Measurements from ENCODE around the gene LHFPL4. TPM values are rescaled to one million over a fixed set of nuclear protein-coding genes. Genes with fewer than 3 reads are reported as not detected.

The LHFPL4 gene
- total RNA-seq, 1 experiment from 2014 or later = not detected

DNA sequence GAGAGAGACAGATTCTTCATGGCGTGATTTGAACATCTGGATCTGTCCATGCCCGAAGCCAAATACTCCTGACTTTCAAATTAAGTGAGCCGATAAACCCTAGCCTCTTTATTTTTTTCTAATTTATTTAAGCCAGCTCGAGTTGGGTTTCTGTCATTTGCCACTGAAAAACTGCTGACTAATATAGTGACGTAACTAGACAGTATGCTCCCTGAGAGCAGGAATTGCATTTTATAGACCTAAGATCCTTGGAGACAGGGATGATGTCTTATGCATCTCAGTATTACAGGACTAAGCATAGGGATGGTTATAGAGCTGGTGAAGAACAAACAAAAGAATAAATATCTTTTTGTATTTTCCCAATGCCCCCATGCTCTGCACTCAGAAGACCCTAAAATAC lies 4.6 kb downstream of the LHFPL4 start:
- Mint-ChIP-seq H3K4me1 (ENCODE audit: low read depth, unreplicated experiment) (no peaks in the 10 kb centered on the region), H3K9me3 (ENCODE audit: unreplicated experiment) (no peaks in the 10 kb centered on the region), H3K27me3 (ENCODE audit: insufficient read depth, unreplicated experiment) (peaks cover 16% of the 10 kb centered on the region), H3K4me3 (ENCODE audit: unreplicated experiment) (no peak overlapping the region), H3K36me3 (ENCODE audit: insufficient read depth, unreplicated experiment) (no peaks in the 10 kb centered on the region), H3K27ac (ENCODE audit: unreplicated experiment) (no peak overlapping the region)
- DNase-seq = no peak
- Histone ChIP-seq H3K9me3 (no peaks in the 10 kb centered on the region), H3K27me3 (replicated peaks; ENCODE audit: control insufficient read depth, insufficient read depth, low read length) (no peaks in the 10 kb centered on the region), H3K4me3 (ENCODE audit: low read depth, low read length) (no peak overlapping the region), H3K4me1 (no peaks in the 10 kb centered on the region), H3K36me3 (ENCODE audit: control insufficient read depth, insufficient read depth, low read length) (no peaks in the 10 kb centered on the region)
- ChIA-PET CTCF (no interaction called here), POLR2A (no interaction called here)
- TF ChIP-seq, protein P1, sequence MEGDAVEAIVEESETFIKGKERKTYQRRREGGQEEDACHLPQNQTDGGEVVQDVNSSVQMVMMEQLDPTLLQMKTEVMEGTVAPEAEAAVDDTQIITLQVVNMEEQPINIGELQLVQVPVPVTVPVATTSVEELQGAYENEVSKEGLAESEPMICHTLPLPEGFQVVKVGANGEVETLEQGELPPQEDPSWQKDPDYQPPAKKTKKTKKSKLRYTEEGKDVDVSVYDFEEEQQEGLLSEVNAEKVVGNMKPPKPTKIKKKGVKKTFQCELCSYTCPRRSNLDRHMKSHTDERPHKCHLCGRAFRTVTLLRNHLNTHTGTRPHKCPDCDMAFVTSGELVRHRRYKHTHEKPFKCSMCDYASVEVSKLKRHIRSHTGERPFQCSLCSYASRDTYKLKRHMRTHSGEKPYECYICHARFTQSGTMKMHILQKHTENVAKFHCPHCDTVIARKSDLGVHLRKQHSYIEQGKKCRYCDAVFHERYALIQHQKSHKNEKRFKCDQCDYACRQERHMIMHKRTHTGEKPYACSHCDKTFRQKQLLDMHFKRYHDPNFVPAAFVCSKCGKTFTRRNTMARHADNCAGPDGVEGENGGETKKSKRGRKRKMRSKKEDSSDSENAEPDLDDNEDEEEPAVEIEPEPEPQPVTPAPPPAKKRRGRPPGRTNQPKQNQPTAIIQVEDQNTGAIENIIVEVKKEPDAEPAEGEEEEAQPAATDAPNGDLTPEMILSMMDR (IDR thresholded peaks at IDR 0.05; ENCODE audit: insufficient read depth in 1 of 2, low read depth in 1 of 2, low read length in 1 of 2, severe bottlenecking in 1 of 2, unreplicated experiment in 1 of 2) = no peak
- no TSS peak for BruUV-seq (replicated peaks)
- intact Hi-C loops (cut with micrococcal nuclease; ENCODE audit: unreplicated experiment) = no loop called here

DNA sequence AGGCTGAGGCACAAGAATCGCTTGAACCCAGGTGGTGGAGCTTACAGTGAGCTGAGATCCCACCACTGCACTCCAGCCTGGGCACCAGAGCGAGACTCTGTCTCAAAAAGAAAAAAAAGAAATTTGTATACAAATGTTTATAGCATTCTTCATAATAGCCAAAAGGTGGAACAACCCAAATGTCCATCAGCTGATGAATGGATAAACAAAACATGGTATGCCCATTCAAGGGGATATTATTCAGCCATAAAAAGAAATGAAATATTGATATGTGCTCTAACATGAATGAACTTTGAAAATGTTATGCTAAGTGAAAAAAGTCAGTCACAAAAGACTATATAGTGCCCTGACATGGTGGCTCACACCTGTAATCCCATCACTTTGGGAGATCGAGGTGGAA lies 11.4 kb downstream of the LHFPL4 start:
- POLR2A ChIA-PET = no interaction called here
- Mint-ChIP-seq H3K27ac (ENCODE audit: unreplicated experiment) (no peak overlapping the region), H3K4me3 (ENCODE audit: unreplicated experiment) (no peak overlapping the region), H3K36me3 (ENCODE audit: insufficient read depth, unreplicated experiment) (no peaks in the 10 kb centered on the region), H3K4me1 (ENCODE audit: low read depth, unreplicated experiment) (no peaks in the 10 kb centered on the region), H3K9me3 (ENCODE audit: unreplicated experiment) (no peaks in the 10 kb centered on the region), H3K27me3 (ENCODE audit: insufficient read depth, unreplicated experiment) (peaks cover 11% of the 10 kb centered on the region)
- intact Hi-C loops (cut with micrococcal nuclease; ENCODE audit: unreplicated experiment) = no loop called here
- Histone ChIP-seq H3K4me3 (ENCODE audit: low read depth, low read length) (no peak overlapping the region), H3K4me1 (no peaks in the 10 kb centered on the region), H3K9me3 (no peaks in the 10 kb centered on the region), H3K36me3 (ENCODE audit: control insufficient read depth, insufficient read depth, low read length) (no peaks in the 10 kb centered on the region), H3K27me3 (replicated peaks; ENCODE audit: control insufficient read depth, insufficient read depth, low read length) (no peaks in the 10 kb centered on the region)
- no TSS peak for BruUV-seq (replicated peaks)
- TF ChIP-seq, protein P1 (IDR thresholded peaks at IDR 0.05; ENCODE audit: insufficient read depth in 1 of 2, low read depth in 1 of 2, low read length in 1 of 2, severe bottlenecking in 1 of 2, unreplicated experiment in 1 of 2) = no peak
- CTCF ChIA-PET = no interaction called here
- DNase-seq = no peak

GRCh38 chr3:9536212-9536611 lies 17.4 kb downstream of the LHFPL4 start:
- intact Hi-C loops (cut with micrococcal nuclease; ENCODE audit: unreplicated experiment) = no loop called here
- POLR2A ChIA-PET = no interaction called here
- Histone ChIP-seq H3K4me3 (ENCODE audit: low read depth, low read length) (no peak overlapping the region), H3K9me3 (no peaks in the 10 kb centered on the region), H3K36me3 (ENCODE audit: control insufficient read depth, insufficient read depth, low read length) (no peaks in the 10 kb centered on the region), H3K27me3 (replicated peaks; ENCODE audit: control insufficient read depth, insufficient read depth, low read length) (no peaks in the 10 kb centered on the region), H3K4me1 (no peaks in the 10 kb centered on the region)
- Mint-ChIP-seq H3K9me3 (ENCODE audit: unreplicated experiment) (no peaks in the 10 kb centered on the region), H3K4me1 (ENCODE audit: low read depth, unreplicated experiment) (no peaks in the 10 kb centered on the region), H3K27ac (ENCODE audit: unreplicated experiment) (no peak overlapping the region), H3K27me3 (ENCODE audit: insufficient read depth, unreplicated experiment) (peaks cover 2% of the 10 kb centered on the region), H3K36me3 (ENCODE audit: insufficient read depth, unreplicated experiment) (no peaks in the 10 kb centered on the region), H3K4me3 (ENCODE audit: unreplicated experiment) (no peak overlapping the region)
- no peak for DNase-seq
- CTCF ChIA-PET = no interaction called here
- no TSS peak for BruUV-seq (replicated peaks)
- TF ChIP-seq, protein P1 (IDR thresholded peaks at IDR 0.05; ENCODE audit: insufficient read depth in 1 of 2, low read depth in 1 of 2, low read length in 1 of 2, severe bottlenecking in 1 of 2, unreplicated experiment in 1 of 2) = no peak
